ENCODE measurements around the gene OR56B1. TPM values are rescaled to one million over a fixed set of nuclear protein-coding genes. Genes with fewer than 3 reads are reported as not detected.
"Not testable (repeated sequence)": the region's sequence is repeated elsewhere in the genome, so short reads cannot be mapped to it uniquely, and the experiment has no call there.

The OR56B1 gene
- total RNA-seq, 5 donors from 2014 or later (not counting 1 experiment from before 2014, with no cell fraction given), result 0.20 to 0.78 (median 0.37) TPM

GRCh38 chr11:5701055-5701577 is 35.1 kb upstream of the OR56B1 start:
- CTCF ChIA-PET, result interaction anchor here in 1 of 2 donors (1.0 to 4.5 kb wide), 3 partner anchors 10 to 16 kb away, joined by 3 to 21 read pairs (median 17); partner anchors contain the start of genes TRIM22 and TRIM5
- no peaks in the 10 kb centered on the region for H3K9me3 Mint-ChIP-seq
- no peak for DNase-seq
- POLR2A ChIA-PET, result interaction anchor here in 1 of 2 donors (0.5 to 1.2 kb wide), 3 partner anchors 8 to 677 kb away, joined by 3 to 9 read pairs (median 8); partner anchors contain the start of gene TRIM22
- H3K4me1 Mint-ChIP-seq, result peaks cover 67 to 78% (median 73%) of the 10 kb centered on the region in 3 donors
- no peak for ATAC-seq (replicated peaks in 1 of 4)
- Histone ChIP-seq H3K4me1 (ENCODE audit: control insufficient read depth in 1 of 2, extremely low read depth in 1 of 2, insufficient read depth in 2 of 2, low read length in 2 of 2) (no peaks in the 10 kb centered on the region), H3K9me3 (no peaks in the 10 kb centered on the region), H3K36me3 (ENCODE audit: control insufficient read depth in 2 of 2, extremely low read depth in 1 of 2, insufficient read depth in 1 of 2, low read length in 1 of 2) (peaks cover 7 to 73% of the 10 kb centered on the region in 2 donors), H3K4me3 (ENCODE audit: control insufficient read depth in 1 of 2, extremely low read depth in 1 of 2, low read length in 1 of 2) (no peak overlapping the region), H3K27me3 (replicated peaks in 1 of 2; ENCODE audit: control insufficient read depth in 2 of 2, extremely low read depth in 1 of 2, insufficient read depth in 2 of 2, low read length in 1 of 2) (no peaks in the 10 kb centered on the region), H3K27ac (ENCODE audit: low read length) (no peak overlapping the region)
- H3K36me3 Mint-ChIP-seq, result peaks cover 78% of the 10 kb centered on the region
- H3K27me3 Mint-ChIP-seq, result no peaks in the 10 kb centered on the region
- H3K27ac Mint-ChIP-seq, result peak overlapping the region in 1 of 2 donors; percentile 75
- WGBS (ENCODE audit: insufficient coverage), result 50% methylated on average over 2 of the region's 3 CpGs
- H3K4me3 Mint-ChIP-seq, result peak overlapping the region in 1 of 3 donors; percentile 24

GRCh38 chr11:5703741-5704536 is 32.3 kb upstream of the OR56B1 start:
- no peaks in the 10 kb centered on the region for H3K27me3 ChIP-seq (replicated peaks in 1 of 2; ENCODE audit: control insufficient read depth in 2 of 2, extremely low read depth in 1 of 2, insufficient read depth in 2 of 2, low read length in 1 of 2)
- Mint-ChIP-seq H3K27ac (peak overlapping the region; percentile 61 to 71), H3K36me3 (peaks cover 71% of the 10 kb centered on the region), H3K27me3 (no peaks in the 10 kb centered on the region), H3K4me3 (no peak overlapping the region), H3K4me1 (peaks cover 45 to 59% (median 46%) of the 10 kb centered on the region in 3 donors), H3K9me3 (no peaks in the 10 kb centered on the region)
- CTCF ChIA-PET, result interaction anchor here (0.6 to 1.0 kb wide), 3 partner anchors 14 to 20 kb away, joined by 3 to 8 read pairs (median 3); partner anchors contain the start of gene TRIM5 (in 1 of the 2)
- H3K4me1 ChIP-seq (ENCODE audit: control insufficient read depth in 1 of 2, extremely low read depth in 1 of 2, insufficient read depth in 2 of 2, low read length in 2 of 2), result no peaks in the 10 kb centered on the region
- POLR2A ChIA-PET, result no interaction called here
- H3K27ac ChIP-seq (ENCODE audit: low read length), result no peak overlapping the region
- H3K9me3 ChIP-seq, result no peaks in the 10 kb centered on the region
- H3K4me3 ChIP-seq (ENCODE audit: control insufficient read depth in 1 of 2, extremely low read depth in 1 of 2, low read length in 1 of 2), result no peak overlapping the region
- ATAC-seq (replicated peaks in 1 of 4), result no peak
- no peak for DNase-seq
- H3K36me3 ChIP-seq (ENCODE audit: control insufficient read depth in 2 of 2, extremely low read depth in 1 of 2, insufficient read depth in 1 of 2, low read length in 1 of 2), result peaks cover 5 to 73% of the 10 kb centered on the region in 2 donors
- no CpG with 5 or more reads among the region's 2 CpGs for WGBS (ENCODE audit: insufficient coverage)

- no peak overlapping the region for H3K4me3 Mint-ChIP-seq
- POLR2A ChIA-PET, result interaction anchor here (0.6 kb wide), 2 partner anchors 20 to 27 kb away, joined by 3 to 4 read pairs; no protein-coding TSS in a partner anchor
- DNase-seq, result no peak
- H3K9me3 Mint-ChIP-seq, result no peaks in the 10 kb centered on the region
- H3K27me3 Mint-ChIP-seq, result no peaks in the 10 kb centered on the region
- Histone ChIP-seq H3K27me3 (replicated peaks in 1 of 2; ENCODE audit: control insufficient read depth in 2 of 2, extremely low read depth in 1 of 2, insufficient read depth in 2 of 2, low read length in 1 of 2) (no peaks in the 10 kb centered on the region), H3K36me3 (ENCODE audit: control insufficient read depth in 2 of 2, extremely low read depth in 1 of 2, insufficient read depth in 1 of 2, low read length in 1 of 2) (peaks cover 5 to 69% of the 10 kb centered on the region in 2 donors), H3K27ac (ENCODE audit: low read length) (no peak overlapping the region), H3K4me1 (ENCODE audit: control insufficient read depth in 1 of 2, extremely low read depth in 1 of 2, insufficient read depth in 2 of 2, low read length in 2 of 2) (no peaks in the 10 kb centered on the region), H3K9me3 (no peaks in the 10 kb centered on the region), H3K4me3 (ENCODE audit: control insufficient read depth in 1 of 2, extremely low read depth in 1 of 2, low read length in 1 of 2) (no peak overlapping the region)
- CTCF ChIA-PET, result interaction anchor here in 1 of 2 donors (0.8 to 1.0 kb wide), 3 partner anchors 15 to 21 kb away, joined by 3 read pairs; partner anchors contain the start of genes TRIM22 and TRIM5
- ATAC-seq (replicated peaks in 1 of 4), result no peak
- 100% methylated on average over 1 of the region's 4 CpGs for WGBS (ENCODE audit: insufficient coverage)
- peaks cover 32 to 46% (median 33%) of the 10 kb centered on the region in 3 donors for H3K4me1 Mint-ChIP-seq
- peak overlapping the region in 1 of 2 donors; percentile 37 for H3K27ac Mint-ChIP-seq
- H3K36me3 Mint-ChIP-seq, result peaks cover 68% of the 10 kb centered on the region
Measured at GRCh38 chr11:5705688-5706087, 30.6 kb upstream of the OR56B1 start.

GRCh38 chr11:5712507-5712906 is 23.7 kb upstream of the OR56B1 start:
- Mint-ChIP-seq H3K4me1 (peaks cover 0 to 7% (median 4%) of the 10 kb centered on the region in 3 donors), H3K36me3 (peaks cover 29% of the 10 kb centered on the region), H3K9me3 (no peaks in the 10 kb centered on the region), H3K27me3 (no peaks in the 10 kb centered on the region), H3K4me3 (no peak overlapping the region), H3K27ac (peak overlapping the region; percentile 32 to 44)
- Histone ChIP-seq H3K27me3 (replicated peaks in 1 of 2; ENCODE audit: control insufficient read depth in 2 of 2, extremely low read depth in 1 of 2, insufficient read depth in 2 of 2, low read length in 1 of 2) (no peaks in the 10 kb centered on the region), H3K4me3 (ENCODE audit: control insufficient read depth in 1 of 2, extremely low read depth in 1 of 2, low read length in 1 of 2) (no peak overlapping the region), H3K27ac (ENCODE audit: low read length) (peak overlapping the region; percentile 29), H3K36me3 (ENCODE audit: control insufficient read depth in 2 of 2, extremely low read depth in 1 of 2, insufficient read depth in 1 of 2, low read length in 1 of 2) (peaks cover 5 to 20% of the 10 kb centered on the region in 2 donors), H3K9me3 (no peaks in the 10 kb centered on the region), H3K4me1 (ENCODE audit: control insufficient read depth in 1 of 2, extremely low read depth in 1 of 2, insufficient read depth in 2 of 2, low read length in 2 of 2) (no peaks in the 10 kb centered on the region)
- 38% methylated on average over 1 of the region's 1 CpG for WGBS (ENCODE audit: insufficient coverage)
- POLR2A ChIA-PET, result no interaction called here
- ATAC-seq (replicated peaks in 1 of 4) (peak in 1 of 4 experiments; percentile 50), DNase-seq (peak in 1 of 35 experiments; percentile 43)
- CTCF ChIA-PET, result interaction anchor here (0.9 to 3.1 kb wide), 5 partner anchors 23 to 113 kb away, joined by 3 to 12 read pairs (median 6); partner anchors contain the start of genes TRIM5 (in 2 of the 2) and TRIM22 (in 1 of the 2)

- ATAC-seq (replicated peaks in 1 of 4), result no peak
- Histone ChIP-seq H3K36me3 (ENCODE audit: control insufficient read depth in 2 of 2, extremely low read depth in 1 of 2, insufficient read depth in 1 of 2, low read length in 1 of 2) (peaks cover 0 to 10% of the 10 kb centered on the region in 2 donors), H3K4me3 (ENCODE audit: control insufficient read depth in 1 of 2, extremely low read depth in 1 of 2, low read length in 1 of 2) (no peak overlapping the region), H3K27ac (ENCODE audit: low read length) (no peak overlapping the region), H3K4me1 (ENCODE audit: control insufficient read depth in 1 of 2, extremely low read depth in 1 of 2, insufficient read depth in 2 of 2, low read length in 2 of 2) (no peaks in the 10 kb centered on the region), H3K9me3 (no peaks in the 10 kb centered on the region), H3K27me3 (replicated peaks in 1 of 2; ENCODE audit: control insufficient read depth in 2 of 2, extremely low read depth in 1 of 2, insufficient read depth in 2 of 2, low read length in 1 of 2) (no peaks in the 10 kb centered on the region)
- Mint-ChIP-seq H3K9me3 (peaks cover 0 to 5% (median 0%) of the 10 kb centered on the region in 3 donors), H3K36me3 (peaks cover 22% of the 10 kb centered on the region), H3K4me1 (peaks cover 0 to 4% (median 2%) of the 10 kb centered on the region in 3 donors), H3K27ac (no peak overlapping the region), H3K4me3 (no peak overlapping the region), H3K27me3 (no peaks in the 10 kb centered on the region)
- ChIA-PET POLR2A (interaction anchor here in 1 of 2 donors (0.6 kb wide), 1 partner anchor 9 kb away, joined by 3 read pairs; no protein-coding TSS in a partner anchor), CTCF (interaction anchor here in 1 of 2 donors (2.8 kb wide), 1 partner anchor 30 kb away, joined by 10 read pairs; the partner anchor contains the start of gene TRIM5)
- DNase-seq, result no peak
- WGBS (ENCODE audit: insufficient coverage), result 70% methylated on average over 3 of the region's 5 CpGs
Measured at GRCh38 chr11:5713695-5714094, 22.6 kb upstream of the OR56B1 start.

GRCh38 chr11:5716518-5716917 is 19.7 kb upstream of the OR56B1 start:
- H3K27ac Mint-ChIP-seq; H3K4me3 Mint-ChIP-seq; H3K27ac ChIP-seq (ENCODE audit: low read length); H3K4me1 ChIP-seq (ENCODE audit: control insufficient read depth in 1 of 2, extremely low read depth in 1 of 2, insufficient read depth in 2 of 2, low read length in 2 of 2); H3K27me3 Mint-ChIP-seq; H3K4me1 Mint-ChIP-seq; H3K9me3 Mint-ChIP-seq; H3K36me3 ChIP-seq (ENCODE audit: control insufficient read depth in 2 of 2, extremely low read depth in 1 of 2, insufficient read depth in 1 of 2, low read length in 1 of 2); POLR2A ChIA-PET; H3K4me3 ChIP-seq (ENCODE audit: control insufficient read depth in 1 of 2, extremely low read depth in 1 of 2, low read length in 1 of 2); ATAC-seq (replicated peaks in 1 of 4); H3K27me3 ChIP-seq (replicated peaks in 1 of 2; ENCODE audit: control insufficient read depth in 2 of 2, extremely low read depth in 1 of 2, insufficient read depth in 2 of 2, low read length in 1 of 2); H3K9me3 ChIP-seq; DNase-seq: not testable (repeated sequence)
- peaks cover 21% of the 10 kb centered on the region for H3K36me3 Mint-ChIP-seq
- CTCF ChIA-PET, result interaction anchor here in 1 of 2 donors (0.7 kb wide), 1 partner anchor 17 kb away, joined by 4 read pairs; no protein-coding TSS in a partner anchor
- no CpG with 5 or more reads among the region's 1 CpG for whole genome bisulfite sequencing (ENCODE audit: insufficient coverage)

Measured in T-cell (primary cell).